Erythroblast (primary cell): Measurements from ENCODE around the gene SETDB2.

ENCODE experiments used
- GATA1 ChIP-seq: IDR thresholded peaks from 2 replicates; pipeline ENCODE4 v1.6.1; 2011; ENCODE audit warnings: low read depth, mild to moderate bottlenecking, control low read depth, low read length, moderate library complexity
- POLR2A ChIP-seq: IDR thresholded peaks from 2 replicates; pipeline ENCODE4 v1.6.1; 2011; ENCODE audit warnings: mild to moderate bottlenecking, low read length

- TF ChIP-seq POLR2A (no peak), GATA1 (no peak)
These were observed 15.9 kb upstream of the SETDB2 start for GRCh38 chr13:49428041-49428763.
